ENCODE results near the gene ACP4.
"Not testable (repeated sequence)": the region's sequence is repeated elsewhere in the genome, so short reads cannot be mapped to it uniquely, and the experiment has no call there.

ACP4 gene

DNA sequence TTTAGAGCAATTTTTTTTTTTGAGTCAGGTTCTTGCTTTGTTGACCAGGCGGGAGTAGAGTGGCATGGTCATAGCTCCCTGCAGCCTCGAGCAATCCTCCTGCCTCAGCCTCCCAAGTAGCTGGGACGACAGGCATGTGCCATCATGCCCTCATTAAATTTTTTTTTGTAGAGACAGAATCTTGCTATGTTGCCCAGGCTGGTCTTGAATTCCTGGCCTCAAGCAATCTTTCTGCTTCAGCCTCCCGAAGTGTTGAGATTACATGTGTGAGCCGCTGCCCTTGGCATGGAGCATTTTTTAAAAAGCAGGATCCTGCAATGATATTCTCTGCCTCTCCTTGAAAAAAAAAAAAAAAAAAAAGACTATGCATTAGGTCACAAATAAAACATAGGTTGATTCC lies 14.1 kb upstream of the ACP4 start:
- no peak for DNase-seq (ENCODE audit: low spot score)

DNA sequence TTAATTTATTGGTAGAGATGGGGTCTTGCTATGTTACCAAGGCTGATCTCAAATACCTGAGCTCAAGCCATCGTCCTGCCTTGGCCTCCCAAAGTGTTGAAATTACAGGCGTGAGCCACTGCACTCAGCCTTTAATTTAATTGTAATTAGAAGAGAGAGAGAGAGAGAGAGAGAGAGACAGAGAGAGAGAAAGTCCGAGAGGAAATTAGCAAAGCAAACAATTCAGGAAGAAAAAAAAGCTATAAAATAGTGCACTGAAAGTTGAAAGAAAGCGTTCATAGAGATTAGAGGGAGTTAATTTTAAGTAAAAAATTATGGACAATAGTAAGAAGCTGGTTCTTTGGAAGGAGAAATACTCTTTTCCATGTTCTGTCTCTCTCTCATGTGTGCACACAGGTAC lies 13.0 kb upstream of the ACP4 start:
- no peak for DNase-seq (ENCODE audit: low spot score)

DNA sequence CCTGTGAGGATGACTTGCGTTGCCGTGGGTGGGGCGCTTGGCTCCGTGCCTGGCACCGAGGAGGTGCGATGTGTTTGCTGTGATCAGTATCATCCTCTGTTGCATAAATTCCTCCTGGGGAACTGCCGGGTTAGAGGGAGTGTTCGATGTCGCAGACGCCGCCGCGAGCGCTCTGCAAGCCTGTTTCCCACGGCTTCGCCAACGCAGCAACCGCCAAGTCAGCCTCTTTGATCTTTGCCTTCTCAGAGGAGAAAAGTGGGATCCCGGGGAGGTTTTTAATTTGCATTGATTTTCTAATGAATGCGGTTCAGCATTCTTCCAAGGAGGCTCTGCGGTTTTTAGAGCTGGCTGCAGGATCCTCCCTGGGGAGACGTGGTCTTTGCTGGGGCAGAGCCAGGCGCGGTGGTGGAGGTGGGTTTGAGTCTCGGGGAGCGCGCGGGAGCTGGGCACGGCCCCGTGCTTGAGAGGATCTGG lies 12.3 kb upstream of the ACP4 start:
- no peak for DNase-seq (ENCODE audit: low spot score)

DNA sequence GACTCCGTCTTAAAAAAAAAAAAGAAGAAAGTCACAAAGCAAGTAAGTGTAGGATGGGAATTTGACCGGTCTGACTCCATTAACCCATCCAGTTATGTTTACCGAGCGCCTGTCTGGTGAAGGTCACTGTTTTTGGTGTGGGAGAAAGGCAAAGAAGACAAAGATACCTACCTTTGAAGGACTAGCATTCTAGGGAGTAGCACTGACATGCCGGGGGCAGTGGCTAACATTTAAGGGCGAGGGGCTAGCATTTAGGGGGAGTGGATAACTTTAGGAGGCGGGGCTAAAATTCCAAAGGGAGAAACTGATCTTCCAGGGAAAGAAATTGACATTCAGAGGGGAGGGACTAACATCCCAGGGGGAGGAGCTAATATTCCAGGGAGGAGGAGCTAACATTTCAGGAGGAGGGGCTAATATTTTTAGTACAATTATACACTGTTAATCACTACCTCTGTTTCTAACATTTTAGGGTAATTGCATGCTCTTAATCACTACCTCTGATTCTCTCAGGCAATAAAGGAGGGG lies 11.2 kb upstream of the ACP4 start:
- no peak for DNase-seq (ENCODE audit: low spot score)

DNA sequence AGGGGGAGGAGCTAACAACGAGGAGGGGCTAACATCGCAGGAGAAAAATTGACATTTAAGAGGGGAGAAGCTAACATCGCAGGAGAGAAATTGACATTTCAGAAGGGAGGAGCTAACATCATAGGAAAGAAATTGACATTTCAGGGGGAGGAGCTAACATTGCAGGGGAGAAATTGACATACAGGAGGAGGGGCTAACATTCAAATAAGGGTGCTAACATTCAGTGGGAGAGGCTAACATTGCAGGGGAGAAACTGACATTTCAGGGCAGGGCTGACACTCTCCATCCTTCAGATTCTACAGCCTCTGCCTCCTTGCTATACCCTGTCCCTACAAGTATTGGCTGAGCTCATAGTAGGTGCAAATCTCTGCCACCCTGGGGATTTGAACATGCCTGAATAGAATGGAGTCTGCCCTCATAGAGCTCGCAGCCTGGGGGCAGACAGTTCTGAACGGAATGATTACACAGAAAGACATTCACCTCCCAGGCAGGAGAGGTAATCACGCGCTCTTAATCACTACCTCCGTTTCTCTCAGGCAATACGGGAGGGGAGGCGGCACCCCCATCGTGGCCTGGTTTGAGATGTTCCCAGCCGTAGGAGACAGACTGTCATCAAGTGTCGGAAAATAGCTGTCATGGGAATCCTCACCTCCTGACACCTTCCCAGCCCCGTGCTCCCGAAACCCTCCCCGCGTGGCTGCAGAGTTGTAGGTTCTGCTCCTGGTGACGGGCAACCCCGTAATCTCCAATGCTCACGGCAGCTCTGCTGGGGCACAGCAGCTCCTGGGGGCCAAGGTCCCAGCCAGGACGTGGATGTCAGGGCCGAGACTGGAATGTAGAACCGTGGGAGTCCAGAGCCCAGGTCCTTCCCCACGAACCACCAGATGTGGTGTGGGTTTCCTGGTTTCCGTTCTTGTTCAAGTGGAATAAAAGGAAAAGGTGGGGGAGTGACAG lies 10.4 kb upstream of the ACP4 start:
- DNase-seq (ENCODE audit: low spot score) = no peak

DNA sequence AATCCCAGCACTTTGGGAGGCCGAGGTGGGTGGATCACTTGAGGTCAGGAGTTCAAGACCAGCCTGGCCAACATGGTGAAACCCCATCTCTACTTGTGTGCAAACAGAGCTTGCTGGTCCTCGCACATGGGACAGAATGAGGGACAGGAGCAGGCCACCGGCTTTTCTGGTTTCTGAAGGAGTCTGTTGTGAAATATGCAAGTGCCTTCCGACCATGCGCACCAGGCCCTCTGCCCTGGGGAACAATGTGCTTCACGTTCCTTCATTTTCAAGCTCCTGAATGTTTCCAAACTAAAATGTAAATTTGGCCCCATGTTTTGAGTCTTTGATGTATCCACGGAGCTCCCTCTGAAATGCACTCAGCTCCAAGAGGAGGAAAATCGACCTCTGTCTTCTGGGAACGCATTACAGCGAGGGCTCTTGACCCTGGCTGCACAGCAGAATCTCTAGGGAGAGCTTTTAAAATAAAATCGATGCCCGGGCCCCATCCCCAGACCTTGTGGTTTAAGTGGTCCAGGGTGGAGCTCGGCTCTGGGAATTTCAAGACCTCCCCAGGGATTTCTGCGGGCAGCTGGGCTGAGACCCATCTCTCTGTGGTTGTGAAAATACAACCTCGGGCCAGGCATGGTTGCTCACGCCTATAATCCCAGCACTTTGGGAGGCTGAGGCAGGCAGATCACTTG lies 9.3 kb upstream of the ACP4 start:
- no peak for DNase-seq (ENCODE audit: low spot score)

DNA sequence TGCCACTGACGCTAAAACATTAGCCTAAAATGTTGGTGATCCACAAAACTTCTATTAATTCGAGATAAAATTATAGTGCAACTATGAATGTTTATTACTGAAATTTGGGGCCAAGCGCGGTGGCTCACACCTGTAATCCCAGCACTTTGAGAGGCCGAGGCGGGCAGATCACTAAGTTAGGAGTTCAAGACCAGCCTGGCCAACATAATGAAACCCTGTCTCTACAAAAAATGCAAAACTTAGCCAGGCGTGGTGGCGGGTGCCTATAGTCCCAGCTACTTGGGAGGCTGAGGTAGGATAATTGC lies 6.4 kb upstream of the ACP4 start:
- DNase-seq (ENCODE audit: low spot score) = not testable (repeated sequence)

DNA sequence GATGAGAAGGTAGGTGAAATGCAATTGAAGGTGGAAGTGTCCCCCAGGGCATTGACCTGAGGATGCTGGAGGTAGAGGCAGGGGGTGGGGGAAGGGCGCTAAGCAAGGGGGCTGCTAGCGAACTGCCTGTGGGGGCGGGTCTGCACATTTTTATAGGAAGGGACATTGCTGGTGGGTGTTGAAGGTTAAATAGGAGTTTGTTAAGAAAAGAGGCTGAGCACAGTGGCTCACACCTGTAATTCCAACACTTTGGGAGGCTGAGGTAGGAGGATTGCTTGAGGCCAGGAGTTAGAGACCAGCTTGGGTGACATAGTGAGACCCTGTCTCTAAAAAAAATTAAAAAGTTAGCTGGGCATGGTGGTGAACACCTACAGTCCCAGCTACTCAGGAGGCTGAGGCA lies 5.5 kb upstream of the ACP4 start:
- no peak for DNase-seq (ENCODE audit: low spot score)

DNA sequence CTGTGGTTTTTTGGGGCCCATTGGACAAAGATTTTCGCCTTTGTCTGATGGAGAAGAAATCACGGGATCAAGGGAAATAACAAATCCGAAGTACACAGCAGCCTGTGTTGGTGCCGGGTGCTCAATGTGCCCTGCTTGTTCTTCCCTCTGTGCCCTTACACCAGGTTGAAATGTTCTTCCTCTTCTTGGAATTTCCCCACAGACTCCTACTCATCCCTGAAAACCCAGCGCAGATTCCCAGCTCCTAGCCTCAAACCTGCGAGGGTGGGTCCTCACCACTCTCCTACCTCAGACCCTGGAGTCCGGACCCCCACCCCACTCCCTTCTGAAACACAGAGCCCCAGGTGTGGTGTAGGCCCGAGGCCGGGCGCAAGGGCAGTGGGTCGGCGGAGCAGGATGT lies 4.9 kb upstream of the ACP4 start:
- no peak for DNase-seq (ENCODE audit: low spot score)

DNA sequence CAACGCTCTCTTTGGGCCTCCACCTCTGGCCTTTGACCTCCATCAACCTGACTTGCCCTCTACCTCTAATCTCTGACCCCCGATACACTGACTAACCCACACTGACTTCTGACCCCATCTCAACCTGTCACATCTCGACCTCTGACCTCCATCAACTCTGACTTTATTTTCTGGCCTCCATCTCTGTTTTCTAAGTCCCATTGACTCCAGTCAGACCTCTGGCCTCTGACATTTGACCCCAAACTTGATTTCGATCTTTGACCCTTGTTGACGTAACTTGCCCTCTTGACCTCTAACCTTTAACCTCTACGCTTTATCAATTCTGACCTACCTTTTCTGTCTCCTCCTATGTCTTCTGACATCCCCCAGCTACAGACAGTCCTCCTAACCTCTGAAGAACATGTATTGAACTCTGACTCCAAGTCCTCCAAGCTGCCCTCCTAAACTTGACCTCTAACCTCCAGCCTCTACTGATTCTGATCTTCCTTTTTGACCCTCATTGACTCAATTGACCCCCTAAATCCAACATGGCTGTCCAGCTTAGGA lies 780 bp downstream of the ACP4 start:
- DNase-seq (ENCODE audit: low spot score) = no peak

DNA sequence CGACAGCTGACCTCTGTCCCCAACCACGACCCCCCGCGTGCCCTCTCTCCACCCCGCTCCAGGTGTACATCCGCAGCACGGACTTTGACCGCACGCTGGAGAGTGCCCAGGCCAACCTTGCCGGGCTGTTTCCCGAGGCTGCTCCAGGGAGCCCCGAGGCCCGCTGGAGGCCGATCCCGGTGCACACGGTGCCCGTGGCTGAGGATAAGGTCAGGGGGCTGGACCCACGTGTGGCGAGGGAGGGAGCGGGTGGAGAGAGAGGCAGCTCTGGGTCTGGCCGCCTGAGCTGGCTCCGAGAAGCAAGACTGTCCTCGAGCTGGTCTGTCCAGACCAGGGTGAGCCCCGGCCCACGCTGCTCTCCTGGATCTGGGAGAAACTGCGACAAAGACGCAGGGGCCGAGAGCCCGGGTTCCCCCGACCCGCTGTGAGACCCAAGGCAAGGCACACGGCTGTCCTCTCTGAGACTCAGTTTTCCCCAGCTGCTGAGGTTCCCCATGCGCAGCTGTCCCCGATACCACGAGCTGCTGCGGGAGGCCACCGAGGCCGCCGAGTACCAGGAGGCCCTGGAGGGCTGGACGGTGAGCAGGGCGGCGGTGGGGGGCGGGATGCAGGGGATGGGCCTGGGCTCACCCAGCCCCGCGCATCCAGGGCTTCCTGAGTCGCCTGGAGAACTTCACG lies 1.5 kb downstream of the ACP4 start:
- DNase-seq (ENCODE audit: low spot score) = no peak

DNA sequence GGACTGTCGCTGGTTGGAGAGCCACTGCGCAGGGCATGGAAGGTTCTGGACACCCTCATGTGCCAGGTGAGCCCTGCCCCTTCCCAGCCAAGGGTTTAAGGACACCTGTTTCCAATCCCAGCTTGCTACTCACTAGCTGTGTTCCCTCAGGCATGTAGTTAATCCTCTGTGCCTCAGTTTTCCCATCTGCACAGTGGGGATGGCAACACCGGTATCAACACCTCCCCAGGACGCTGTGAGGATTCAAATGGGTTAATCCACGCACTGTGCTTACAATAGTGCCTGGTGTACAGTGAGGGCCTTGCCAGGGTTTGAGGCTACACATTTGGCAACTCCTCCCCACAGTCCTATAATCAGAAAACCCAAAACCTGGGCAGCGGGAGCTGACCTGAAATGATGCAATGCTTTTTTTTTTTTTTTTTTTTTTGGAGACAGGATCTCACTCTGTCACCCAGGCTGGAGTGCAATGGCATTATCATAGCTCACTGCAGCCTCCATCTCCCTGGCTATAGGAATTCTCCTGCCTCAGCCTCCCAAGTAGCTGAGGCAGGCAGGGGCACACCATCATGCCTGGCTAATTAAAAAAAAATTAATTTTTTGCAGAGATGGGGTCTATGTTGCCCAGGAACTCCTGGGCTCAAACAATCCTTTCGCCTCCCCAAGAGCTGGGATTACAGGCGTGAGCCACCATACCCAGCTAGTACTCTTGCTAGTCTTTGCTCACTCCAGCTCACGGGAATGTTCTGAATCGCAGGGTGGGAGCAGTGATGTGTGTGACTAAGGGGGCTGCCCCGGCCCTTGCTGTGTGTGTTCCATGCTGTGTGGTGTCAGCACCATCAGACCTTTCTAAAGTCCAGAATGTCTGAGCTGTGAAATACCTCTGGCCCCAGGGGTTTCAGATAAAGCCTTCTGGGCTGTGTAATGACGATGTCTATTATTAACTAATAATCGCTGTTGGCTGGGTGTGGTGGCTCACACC lies 2.3 kb downstream of the ACP4 start:
- no peak for DNase-seq (ENCODE audit: low spot score)

DNA sequence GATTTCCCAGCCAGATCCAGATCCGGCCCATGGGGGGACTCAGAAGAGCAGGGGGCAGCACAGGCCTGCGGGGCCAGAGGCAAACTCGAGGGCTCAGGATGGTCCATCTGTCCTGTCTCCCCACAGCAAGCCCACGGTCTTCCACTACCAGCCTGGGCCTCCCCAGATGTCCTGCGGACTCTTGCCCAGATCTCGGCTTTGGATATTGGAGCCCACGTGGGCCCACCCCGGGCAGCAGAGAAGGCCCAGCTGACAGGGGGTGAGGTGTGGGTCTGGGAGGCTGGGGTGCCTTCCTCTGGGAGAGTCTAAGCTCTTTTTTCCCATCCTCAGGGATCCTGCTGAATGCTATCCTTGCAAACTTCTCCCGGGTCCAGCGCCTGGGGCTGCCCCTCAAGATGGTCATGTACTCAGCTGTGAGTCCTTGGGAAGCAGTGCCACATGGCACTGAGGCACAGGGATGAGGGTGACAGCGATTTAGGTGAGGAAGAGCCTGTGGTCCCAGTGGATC lies 3.4 kb downstream of the ACP4 start:
- peak; percentile 28 for DNase-seq (ENCODE audit: low spot score)

DNA sequence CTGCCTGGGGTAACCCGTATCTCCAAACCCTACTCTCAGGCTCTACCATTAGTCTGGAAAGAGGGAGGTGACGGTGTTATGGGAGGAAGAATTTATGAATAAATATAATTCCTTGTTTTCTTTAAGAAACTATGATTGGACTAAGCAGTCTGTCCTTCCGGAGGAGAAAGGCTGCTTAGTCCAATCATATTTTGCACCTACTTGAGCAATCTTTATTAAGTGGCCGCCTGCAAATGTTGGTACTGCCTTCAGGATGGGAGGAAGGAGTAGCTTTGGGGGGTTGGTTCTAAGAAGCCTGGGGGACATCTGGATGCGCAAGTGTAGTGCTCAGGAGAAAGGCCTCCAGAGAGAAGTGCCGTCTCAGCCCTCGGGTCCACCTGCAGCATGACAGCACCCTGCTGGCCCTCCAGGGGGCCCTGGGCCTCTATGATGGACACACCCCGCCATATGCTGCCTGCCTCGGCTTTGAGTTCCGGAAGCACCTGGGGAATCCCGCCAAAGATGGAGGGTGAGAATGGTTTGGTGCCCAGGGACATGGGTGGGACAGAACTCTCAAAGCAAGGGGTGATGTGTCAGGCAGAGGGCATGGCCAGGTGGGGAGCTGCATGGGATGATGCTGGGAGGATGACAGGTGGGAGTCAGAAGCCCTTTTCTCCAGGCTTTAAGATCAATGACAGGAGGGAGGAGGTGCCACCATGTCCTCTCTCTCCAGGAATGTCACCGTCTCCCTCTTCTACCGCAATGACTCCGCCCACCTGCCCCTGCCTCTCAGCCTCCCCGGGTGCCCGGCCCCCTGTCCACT lies 4.1 kb downstream of the ACP4 start:
- DNase-seq (ENCODE audit: low spot score) = peak; percentile 56

DNA sequence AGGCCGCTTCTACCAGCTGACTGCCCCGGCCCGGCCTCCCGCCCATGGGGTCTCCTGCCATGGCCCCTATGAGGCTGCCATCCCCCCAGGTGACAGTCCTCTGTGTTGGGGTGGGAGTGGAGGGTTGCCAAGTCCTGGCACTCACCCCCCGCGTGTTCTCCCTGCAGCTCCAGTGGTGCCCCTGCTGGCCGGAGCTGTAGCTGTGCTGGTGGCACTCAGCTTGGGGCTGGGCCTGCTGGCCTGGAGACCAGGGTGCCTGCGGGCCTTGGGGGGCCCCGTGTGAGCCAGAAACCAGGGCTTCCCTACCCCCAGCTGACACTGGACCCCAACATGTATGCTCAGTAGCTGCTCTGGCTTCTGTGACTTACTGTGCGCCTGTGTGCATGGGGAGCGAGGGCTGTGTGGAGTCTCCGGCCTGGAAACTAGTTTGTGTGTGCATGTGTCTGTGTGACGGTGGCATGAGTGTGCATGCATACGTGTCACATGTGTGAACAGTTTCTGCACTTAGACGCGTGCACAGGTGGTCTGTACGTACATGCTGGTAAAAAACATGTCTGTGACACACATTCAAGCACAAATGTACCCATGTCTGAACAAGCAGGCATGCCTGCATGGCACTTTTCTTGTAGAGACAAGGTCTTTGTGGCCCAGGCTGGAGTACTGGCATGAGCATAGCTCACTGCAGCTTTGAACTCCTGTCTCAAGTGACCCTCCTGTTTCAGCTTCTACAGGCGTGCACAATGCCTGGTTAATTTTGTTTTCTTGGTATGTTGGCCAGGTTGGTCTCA lies 4.9 kb downstream of the ACP4 start:
- DNase-seq (ENCODE audit: low spot score) = no peak

DNA sequence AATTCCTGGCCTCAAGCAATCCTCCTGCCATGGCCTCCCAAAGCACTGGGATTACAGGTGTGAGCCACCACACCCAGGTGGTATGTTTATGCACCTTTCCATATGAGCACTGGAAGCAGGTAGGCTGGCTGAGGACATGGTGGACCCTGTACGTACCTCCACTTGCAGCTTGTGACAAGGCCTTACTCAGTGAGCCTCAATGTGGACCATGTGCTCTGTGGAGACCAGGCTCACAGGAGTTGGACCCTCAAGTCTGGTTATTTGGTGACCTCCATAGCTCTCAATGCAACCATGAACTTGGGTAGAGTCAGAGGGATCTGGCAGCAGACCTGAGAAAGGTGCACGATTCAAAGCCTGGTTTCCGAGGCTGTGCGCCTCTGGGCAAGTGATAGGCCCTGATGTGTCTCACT lies 5.5 kb downstream of the ACP4 start:
- no peak for DNase-seq (ENCODE audit: low spot score)

DNA sequence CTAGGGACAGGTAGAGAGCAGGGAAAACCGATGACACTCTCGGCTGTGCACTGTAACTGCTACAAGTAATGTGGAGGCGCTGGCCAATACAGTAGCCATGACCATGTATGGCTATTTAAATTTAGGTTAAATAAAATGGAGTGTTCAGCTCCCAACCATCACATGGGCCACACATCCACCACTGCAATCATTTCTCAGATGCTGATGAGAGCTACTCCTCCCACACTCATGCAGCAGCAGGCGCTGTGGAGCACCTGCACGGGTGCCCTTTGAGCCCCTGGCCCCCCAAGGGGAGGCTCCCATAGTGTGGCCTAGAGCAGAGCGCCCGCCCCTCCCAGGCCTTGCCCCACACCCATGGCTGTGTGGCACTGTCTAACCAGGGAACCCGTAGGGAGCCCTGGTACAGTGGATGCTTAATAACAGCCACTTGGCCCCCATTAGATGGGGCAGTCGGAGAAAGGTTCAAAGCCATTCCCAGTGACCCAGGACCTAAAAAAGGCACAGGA lies 6.0 kb downstream of the ACP4 start:
- no peak for DNase-seq (ENCODE audit: low spot score)

DNA sequence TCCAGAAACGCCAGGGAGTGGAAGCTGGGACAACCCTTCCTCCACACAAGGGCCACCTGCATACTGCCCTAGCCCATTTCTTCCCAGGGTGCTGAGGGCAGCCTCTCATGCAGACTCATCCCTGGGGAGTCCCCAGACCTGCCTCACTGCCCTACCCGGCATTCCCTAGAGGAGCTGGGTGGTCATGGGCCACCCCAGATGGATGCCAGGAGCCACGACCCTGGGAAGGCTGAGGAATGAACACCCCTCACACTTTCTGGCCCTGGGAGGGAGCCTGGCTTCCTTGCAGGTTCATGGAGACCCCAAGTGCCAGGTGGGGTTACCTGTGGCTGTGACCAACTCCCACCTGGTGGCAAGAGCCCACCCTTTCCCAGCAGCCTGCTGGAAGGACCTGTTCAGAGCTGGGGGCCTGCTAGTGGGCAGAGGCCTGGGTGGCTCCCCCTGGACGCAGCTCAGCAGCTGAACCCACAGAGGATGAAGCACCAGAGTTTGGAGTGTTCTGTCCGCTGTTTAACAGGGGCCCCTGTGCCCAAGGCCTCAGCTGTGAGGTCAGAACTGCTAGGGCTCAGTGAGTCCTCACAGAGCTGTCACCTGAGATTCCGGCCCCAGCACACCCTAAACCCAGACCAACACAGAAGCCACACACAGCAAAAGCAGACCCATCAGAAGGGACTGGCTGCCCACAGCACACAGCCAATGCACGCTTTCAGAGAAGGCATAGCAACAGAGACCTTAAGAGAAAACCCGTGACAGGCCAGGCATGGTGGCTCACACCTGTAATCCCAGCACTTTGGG lies 6.6 kb downstream of the ACP4 start:
- no peak for DNase-seq (ENCODE audit: low spot score)

Measured in SK-N-DZ (cell line).